DLD1 (cell line): ENCODE measurements around the gene ANKFN1.

Source experiments
- in situ Hi-C: cut with HindIII; loops from 2 replicates; pipeline ENCODE4 v1.10.0; 2017; ENCODE audit warnings: low sequenced_read_pairs

Gene ANKFN1

DNA sequence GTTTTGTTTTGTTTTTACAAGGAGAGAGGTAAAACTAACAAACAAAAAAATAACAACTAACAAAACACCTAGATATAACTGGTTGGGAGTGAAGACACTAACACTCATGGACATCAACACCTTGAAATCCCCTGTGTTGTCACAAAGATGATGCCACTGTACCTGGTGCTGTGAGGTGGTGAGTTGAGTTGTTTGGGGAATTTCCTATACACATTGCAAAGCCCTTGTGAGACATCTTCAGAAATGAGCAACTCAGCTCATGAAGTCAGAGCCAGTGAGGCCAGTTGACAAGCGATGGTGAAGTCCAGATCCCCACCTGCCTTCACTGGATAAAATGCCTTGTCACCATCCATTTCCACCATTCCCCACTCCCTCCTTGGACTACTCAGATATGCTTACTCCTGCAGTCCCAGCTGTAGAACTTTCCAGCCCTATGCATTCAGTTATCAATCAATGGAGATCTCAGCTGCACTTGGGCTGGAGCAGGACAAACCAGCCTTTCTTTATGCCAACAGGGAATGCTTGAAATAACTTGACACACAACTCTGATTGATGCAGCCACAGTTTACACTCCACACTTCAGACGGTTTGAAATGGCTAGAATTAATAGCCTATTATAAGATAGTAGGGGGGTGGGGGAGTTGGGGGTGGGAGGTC, 22.2 kb downstream of the ANKFN1 start:
- in situ Hi-C loops: no loop called here

DNA sequence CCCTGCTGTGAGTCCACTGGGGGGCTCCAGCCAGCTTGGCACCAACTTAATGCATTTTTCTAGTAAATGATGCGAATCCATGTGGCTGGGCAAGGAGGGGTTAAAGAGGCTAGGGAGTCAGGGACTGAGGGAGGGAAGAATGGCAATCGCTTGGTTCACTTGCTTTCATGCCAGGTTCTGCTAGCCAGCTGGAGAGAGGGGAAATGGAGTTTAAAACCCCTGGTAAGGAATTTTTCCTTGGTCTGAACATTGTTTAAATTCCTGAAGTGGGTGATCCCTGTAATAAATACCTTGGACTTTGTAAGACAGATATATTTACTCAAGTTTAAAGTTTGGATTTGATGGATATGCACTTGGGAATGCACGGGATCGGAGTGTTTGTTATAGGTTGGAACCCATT, 22.8 kb downstream of the ANKFN1 start:
- in situ Hi-C loops: no loop called here

DNA sequence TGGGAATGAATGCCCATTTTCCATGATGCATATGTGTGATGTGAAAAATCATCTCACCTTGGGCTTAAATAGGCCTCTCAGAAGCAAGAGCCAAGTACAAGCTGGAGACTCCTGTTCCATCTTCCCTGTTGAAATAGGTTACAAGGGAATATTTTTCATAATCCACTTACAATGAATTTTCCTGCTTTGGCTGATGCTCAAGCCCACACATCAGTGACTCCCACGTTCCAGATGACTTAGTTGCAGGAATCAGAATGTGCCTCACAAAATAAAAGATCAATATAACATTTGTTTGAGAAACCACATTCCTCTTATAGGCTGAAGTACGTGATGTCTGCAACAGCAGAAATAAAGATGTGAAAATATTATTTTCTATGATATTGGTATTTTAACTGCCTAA, 24.1 kb downstream of the ANKFN1 start:
- in situ Hi-C loops: no loop called here

DNA sequence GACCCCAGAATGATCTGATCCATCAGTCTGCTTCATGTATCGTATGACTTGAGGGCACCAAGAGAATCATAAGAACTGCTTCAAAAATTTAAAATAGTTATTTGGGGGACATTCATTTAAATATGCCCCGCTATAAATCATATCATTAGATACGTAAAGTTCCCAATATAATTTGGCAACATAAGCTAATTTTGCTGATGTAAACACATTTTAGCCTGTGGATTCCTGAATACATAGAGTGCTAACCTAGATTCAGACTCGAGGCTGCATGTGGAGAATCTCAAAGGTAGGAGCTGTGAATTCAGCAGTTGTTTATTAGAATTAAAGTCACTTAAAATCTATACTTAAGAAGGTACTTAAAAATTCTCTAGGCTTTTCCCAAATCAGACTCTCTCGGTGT, 24.9 kb downstream of the ANKFN1 start:
- in situ Hi-C loops: no loop called here

DNA sequence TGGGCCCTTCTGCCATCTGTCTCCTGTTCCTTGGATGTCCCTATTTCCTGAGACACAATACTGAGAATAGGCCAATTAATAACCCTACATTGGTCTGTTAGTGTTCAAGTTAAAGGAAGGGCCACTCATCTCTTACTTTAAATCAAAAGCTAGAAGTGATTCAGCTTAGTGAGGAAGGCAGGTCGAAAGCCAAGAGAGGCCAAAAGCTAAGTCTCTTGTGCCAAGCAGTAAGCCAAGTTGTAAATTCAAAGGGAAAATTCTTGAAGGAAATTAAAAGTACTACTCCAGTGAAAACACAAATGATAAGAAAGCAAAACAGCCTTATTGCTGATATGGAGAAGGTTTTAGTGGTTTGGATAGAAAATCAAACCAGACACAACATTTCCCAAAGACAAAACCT, 28.8 kb downstream of the ANKFN1 start:
- in situ Hi-C loops: no loop called here

DNA sequence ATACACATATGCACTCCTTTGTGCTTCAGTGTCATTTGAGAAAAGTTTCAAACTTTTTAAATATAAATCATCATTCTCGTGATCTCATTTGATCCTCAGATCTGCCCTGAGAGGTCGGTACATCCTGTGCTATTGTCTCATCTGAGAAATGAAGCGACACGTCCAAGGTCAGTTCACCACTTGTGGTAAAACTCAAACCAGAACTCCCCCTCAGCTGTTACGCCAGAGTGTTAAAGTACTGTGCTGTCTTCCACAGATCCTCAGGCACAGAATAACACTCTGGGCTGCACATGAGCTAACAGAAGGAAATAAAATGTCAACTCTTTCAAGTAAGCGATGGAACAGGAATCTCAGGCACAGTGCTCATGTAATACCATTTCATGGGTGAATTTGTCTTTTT, 31.4 kb downstream of the ANKFN1 start:
- in situ Hi-C loops: no loop called here

DNA sequence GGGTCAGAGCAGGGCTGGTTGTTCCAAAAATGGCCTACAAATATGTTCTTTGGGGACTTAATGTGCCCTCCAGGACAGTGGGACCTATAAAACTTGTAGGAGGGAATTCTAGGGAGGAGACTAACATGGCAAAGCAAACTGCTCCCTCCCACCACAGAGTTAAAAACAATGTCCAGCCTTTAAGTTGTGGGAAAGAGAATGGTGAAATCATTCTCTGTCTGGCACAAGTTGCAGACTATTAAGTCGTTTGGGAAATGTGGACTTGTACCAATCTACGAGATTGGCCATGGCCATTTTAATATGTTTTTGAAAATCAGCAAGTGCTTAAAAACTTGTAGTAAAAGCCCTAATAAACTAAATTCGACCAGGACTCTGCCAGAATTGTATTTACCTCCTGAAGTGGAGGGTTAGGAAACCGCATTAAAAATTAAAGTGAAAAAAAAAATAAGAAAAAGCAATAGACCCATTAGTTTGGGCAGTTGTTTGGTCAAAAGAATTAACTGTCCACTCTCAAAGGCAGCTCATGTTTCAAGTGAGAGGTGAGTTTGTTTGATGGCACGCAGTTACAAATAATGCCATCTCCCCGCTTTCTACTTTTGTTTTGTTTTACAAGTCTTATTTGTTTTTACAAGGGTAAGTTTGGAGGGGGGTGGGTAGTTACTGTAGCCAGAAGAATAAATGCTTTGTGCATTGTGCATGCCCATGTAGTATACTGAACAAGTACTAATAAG, 32.4 kb downstream of the ANKFN1 start:
- in situ Hi-C loops: no loop called here

DNA sequence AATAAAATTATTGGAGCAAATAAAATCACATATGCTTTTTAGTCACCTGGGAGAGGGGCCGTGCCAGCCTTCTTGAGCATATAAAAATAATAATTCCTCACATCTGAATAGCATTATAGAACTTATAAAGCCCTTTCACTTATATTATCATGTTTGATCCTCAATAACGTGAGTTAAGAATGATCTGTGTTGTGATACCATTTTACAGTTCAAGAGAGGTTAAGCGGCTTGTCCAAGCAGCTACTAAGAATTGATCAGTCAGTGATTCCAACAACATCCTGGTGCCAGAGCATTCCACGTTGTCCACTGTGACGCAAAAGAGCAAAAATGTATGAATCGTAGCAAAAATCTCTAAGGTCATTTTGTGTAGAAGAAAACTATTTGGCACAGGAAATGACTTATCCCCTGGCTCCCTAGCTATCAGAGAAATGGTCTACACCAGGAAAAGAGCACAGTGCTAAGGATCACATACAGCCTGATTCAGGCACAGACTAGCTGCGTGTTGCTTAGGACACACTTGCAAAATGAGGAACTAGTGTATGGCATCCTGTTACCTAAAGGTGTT, 33.0 kb downstream of the ANKFN1 start:
- in situ Hi-C loops: no loop called here

DNA sequence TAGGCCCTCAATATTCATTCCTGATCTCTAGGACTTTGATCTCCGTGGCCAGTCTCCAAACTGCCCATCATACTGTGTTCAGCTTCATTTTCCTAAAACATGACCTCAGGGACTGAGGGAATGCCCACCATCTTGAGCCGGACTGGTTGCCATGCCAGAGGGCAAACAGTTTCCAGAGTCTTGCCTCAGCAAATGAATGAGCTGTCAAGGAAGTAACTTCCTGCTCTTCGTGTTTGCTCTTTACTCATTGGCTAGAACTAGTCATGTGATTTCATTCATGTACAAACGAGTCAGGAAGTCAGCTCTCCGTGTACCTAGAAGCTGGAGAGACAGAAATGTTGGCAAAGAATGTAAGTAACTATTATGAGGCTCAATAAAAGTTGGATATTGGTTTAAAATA, 50.2 kb downstream of the ANKFN1 start:
- in situ Hi-C loops: no loop called here

DNA sequence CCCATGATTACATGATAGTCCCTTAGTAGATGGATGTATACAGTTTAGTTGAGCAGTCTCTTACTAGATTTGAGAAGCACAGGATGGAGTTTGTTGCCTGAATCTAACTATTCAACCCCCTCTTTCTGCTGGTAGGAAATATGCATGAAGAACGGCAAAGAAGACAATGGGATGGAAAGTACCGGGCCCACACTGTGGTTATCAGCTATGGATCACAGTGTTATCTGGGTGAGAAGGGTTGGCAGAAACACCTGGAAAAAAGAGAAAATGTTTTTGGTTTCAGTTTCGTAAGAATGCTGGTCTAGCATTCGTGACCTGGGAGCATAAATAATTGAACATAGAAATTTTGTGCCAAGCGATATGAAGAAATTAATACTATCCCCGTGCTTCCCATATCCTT, 53.1 kb downstream of the ANKFN1 start:
- in situ Hi-C loops: no loop called here

DNA sequence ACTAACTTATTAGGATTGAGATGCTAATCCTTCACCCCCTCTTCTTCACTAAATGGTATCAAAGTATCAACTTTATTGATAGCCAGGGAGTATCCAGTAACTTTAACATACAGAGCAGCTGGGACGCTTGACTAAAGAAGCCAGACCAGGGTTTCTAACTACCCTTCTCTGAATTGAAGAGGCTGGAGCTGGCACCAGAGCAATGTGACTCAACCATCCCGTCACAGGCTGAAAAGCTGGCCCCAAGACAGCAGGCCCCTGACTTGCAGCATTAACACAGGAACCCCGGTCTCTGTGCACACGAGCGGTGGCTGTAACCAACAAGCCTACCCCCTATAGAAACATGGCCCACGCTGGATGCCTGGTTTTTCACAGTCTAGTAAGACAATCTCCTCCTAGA, 59.8 kb downstream of the ANKFN1 start:
- in situ Hi-C loops: no loop called here

DNA sequence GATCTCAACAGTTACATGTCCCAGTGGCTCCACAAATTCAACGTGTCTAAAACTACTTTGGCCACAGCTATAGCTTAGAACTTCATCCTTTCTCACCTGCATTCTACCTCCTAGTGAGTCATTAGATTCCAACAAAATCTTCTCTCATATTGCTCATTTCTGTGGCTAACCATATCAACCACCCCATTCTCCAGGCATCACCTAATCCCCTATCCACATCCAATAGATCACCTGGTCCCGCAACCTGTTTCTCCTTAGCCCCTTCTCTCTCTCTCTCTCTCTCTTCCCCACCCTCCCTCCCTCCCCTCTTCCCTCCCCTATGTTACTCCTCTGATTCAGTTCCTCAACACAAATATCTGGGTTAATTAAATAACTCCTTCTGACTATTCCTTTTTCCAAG, 64.6 kb downstream of the ANKFN1 start:
- in situ Hi-C loops: no loop called here

DNA sequence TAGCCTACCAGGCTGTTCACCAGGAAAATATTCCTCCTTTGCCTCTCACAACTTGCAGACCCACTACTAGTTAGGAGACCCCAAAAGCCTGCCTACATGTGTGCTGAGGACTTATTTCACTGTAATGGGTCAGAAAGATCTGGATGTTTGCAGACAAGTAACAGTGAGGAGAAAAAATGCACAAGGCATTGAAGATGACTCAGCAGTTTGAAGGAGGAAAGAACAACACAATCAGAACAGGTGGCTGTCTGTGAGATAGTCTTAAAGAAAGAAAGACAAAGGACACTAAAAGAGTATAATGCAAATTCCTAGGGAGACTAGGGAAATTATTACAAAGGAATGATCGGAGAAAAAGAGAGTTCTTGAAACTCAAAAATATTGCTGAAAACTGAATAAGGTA, 69.0 kb downstream of the ANKFN1 start:
- in situ Hi-C loops: no loop called here

DNA sequence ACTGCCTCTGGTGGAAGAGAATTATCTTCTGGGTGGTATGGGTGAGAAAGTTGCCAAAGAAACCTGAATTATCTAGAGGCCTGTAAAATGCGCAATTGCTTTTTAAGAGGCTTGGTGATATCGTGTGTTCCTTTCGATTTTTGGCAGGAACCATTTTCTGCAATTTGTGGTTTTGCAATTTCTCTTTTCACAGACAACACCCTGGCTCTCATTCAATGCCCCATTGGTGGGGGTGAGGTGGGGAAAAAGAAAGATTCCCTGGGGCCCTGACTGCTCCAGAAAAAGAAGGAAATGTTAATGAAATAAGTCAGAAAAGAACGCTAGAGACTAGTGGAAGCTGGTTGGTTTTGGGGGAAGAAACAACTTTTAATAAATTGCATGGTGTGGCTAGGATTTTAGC, 77.4 kb downstream of the ANKFN1 start:
- in situ Hi-C loops: no loop called here

DNA sequence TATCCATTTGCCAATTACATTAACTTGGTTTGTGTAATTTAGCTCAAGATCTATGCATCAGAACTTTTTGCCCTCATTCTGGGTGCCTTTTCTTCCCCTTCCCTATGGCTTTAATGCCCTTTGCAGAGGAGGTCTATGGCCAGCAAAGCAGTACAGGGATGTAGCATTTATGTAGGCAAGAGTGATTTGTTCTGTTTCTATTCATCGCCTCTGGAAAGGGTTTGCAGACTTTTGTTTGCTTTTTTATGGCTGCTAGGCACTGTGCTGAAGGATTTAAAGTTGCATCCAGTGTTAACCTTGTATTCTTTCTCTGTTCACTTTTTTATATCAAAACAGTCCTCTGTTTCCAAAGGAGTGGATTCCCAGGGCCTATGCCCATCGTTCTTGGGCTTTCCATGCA, 78.0 kb downstream of the ANKFN1 start:
- in situ Hi-C loops: no loop called here

DNA sequence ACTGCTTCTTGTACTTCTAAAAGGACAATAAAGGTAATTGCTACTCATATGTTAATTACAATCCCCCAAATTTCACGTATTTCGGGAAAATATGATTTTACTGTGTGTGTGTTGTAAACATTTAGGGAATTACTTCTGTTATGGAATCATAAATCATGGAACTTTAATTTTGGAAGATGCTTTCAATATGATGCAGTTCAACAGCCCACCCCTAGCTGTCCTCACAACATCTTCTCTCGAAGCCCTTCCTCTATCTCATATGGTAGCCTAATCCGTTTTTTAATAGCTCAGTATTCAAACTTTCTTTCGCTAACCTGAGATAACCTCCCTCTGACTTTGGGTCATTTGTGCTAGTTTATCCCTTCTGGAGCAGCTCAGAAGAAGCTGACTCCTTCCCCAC, 78.4 kb downstream of the ANKFN1 start:
- in situ Hi-C loops: no loop called here

DNA sequence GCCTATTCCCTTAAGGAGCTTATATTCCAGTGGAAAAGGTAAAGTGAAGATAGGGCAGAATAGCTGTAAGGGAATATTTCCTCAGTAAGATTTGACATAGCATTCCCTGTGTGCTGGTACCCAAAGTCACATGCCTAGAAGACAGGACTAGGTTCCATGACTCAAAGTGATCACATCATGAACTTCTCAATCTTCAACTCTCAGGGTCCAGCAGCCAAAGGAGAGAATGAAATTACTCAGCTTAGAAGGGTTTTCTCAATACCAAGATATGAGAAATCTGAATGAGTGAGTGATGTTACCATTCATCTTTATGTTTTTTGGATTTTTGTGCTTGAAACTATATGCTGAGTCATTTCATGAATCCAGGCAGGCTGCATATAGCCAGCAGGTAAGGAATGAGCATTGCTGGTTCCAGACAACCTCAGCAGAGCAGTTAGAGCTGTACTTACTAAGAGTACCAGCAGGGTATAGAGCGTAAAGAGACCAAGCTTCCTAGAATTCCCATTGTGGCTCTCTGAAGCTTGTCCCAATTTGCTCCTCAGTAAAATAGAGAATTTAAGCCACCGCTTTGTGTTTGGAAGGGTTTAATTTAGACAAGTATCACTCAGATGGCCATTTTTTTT, 91.1 kb downstream of the ANKFN1 start:
- in situ Hi-C loops: no loop called here

DNA sequence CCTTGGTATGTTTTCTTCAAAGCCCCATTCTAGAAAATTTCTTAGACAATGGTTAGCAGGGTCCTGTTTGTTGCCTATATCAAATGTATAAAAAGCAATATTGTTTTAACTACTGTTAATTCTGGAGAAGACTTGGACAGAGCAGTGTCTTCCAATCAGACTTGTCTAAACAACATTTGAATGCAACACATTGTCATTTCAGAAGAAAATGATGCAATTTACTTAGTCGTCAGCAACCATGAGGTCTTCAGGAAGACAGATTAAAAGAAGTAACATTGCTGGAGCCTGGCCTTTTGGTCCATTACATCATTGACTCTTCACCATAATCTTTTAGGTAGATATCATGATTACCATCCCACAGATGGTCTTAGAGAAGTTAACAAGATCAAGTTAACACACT, 94.5 kb downstream of the ANKFN1 start:
- in situ Hi-C loops: no loop called here

DNA sequence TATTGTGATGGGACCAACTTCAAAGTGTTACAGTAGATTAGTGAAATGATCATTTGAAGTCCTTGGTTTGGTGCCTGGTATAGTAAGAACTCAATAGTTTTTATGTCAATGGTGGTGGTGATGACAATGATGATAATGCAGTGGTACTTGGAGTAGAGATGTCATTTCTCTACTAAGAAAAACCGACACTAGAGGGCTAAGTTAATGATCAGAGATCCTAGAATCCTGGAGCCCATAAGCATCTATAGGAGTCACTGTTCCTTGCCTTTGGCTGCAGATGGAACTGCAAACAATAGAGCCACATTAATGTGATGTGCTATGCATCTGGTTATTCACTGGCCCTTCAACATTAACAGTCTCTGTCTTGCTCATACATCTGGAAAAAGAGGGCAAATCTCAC, 103.8 kb downstream of the ANKFN1 start:
- in situ Hi-C loops: no loop called here

DNA sequence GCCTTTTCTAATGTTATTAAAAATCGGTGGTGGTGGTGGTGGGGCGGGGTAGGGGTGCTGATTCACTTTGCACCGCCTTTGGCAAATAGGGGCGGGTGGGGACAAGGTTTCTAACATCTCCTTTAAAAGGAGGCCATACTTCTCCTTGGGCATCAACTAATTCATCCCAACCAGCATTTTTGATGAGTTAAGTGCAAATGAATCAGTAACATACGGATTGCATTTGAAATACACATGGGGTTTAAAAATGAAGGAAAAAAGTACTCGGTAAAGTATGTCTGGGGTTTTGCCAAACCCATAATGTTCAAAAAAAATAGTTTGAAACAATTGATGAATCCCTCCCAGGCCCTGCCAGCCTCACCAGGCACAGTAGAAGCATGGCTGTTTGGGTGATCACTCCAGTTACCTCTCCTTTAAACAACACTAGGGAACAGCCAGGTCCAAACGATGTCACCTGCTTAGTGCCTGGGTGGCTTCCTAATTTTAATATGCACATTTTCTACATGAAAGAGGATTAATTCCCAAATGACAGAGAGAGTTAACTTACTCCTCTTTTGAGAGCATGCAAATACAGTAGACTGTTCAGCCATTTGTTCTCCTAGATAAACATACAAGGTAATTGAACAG, 107.2 kb downstream of the ANKFN1 start:
- in situ Hi-C loops: no loop called here

DNA sequence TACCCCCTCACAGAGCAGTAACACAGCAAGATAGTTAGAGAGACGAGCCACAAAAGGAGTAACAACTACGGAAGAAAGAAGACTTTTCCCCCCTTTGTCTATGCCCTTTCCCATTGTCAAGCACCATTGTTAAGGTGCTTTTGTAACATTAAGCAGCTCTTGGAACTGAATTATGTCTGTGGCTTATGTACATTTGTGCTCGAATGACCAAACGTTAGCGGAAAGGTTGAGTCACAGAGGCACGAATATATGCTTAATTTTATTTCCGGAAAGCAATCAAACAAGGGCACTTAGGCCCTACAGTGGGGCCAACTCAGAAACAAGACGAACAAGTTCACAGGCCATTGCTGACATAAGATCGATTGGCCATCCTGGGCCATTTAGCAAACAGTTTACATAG, 109.5 kb downstream of the ANKFN1 start:
- in situ Hi-C loops: no loop called here
